ENCODE data around the gene BRD8.
"Not testable (repeated sequence)": the region's sequence is repeated elsewhere in the genome, so short reads cannot be mapped to it uniquely, and the experiment has no call there.

Gene BRD8

GRCh38 chr5:138160706-138161105 lies 17.7 kb downstream of the BRD8 start:
- DNase-seq: no peak

DNA sequence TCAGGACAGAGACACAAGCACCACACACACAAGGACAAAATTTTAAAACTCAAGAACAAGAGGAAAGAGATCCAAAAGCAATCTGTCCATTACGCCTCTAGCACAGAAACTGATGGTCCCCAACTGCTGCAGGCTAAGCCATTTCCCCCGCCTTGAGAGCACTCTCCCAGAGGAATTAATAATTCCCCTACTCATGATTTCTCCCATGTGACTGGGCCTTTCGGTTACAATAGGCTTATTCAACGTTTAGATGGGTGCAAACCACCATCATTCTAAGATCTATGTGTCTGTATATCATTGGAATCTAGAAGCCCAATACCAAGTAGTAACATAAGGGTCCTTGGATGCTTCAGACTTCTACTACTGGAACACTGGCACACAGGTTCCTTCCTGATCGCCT lies 18.8 kb downstream of the BRD8 start:
- DNase-seq: no peak

- DNase-seq: no peak
Measured at GRCh38 chr5:138157626-138158025, 20.8 kb downstream of the BRD8 start.

GRCh38 chr5:138155977-138156376 lies 22.5 kb downstream of the BRD8 start:
- not testable (repeated sequence) for DNase-seq

DNA sequence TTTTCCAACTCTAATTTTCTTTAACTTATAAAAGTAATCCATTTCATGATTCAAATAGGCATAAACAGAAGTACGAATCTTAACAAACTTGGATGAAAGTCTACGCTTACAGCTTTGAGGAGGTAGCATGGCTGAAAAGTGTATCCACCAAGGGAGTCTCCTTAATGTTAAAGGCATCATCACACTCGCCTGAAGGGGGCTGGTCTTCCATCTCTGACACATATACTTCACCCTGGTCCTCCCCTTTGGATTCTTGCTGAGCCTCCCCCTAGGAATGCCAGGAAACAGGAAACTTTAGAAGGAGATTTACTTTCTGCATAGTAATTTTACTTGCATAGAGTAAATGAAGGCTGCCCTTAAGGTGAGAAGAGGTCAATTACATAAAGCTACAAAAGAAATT lies 28.9 kb downstream of the BRD8 start:
- no peak for DNase-seq

- DNase-seq: no peak
Measured at GRCh38 chr5:138148811-138149210, 29.6 kb downstream of the BRD8 start.

- DNase-seq: not testable (repeated sequence)
Measured at GRCh38 chr5:138143578-138143977, 34.9 kb downstream of the BRD8 start.

DNA sequence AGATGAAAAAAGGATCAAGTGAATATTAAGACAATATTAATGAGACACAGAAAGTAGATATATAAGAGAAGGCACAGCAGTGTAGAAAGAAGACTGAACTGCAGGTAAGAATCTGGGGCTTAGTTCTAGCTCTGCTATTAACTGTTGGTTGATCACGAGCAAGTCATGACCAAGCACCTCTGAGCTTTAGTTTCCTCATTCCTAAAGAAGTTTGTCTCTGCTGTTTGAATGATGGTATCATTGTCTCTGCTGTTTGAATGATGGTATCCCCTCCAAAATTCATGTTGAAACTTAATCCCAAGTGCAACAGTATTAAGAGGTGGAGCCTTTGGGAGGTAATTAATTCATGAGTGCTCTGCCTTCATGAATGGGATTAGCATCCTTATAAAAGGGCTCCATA lies 36.7 kb downstream of the BRD8 start:
- no peak for DNase-seq

GRCh38 chr5:138140268-138140667 lies 38.2 kb downstream of the BRD8 start:
- no peak for DNase-seq

DNA sequence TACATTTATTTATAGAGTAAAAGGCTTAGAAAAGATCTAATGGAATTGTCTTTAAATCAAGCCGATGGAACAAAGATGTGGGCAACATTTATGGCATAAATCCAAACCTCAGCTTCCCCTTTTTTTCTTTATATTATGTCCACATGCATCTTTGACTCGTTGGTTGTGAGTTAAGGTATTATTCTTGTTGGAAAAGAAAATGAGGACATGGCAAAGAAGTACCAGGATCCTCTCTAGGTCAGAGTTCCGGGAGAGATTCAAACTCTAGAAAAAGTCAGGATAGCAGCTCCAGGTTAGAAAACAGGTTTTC lies 38.7 kb downstream of the BRD8 start:
- DNase-seq: no peak

DNA sequence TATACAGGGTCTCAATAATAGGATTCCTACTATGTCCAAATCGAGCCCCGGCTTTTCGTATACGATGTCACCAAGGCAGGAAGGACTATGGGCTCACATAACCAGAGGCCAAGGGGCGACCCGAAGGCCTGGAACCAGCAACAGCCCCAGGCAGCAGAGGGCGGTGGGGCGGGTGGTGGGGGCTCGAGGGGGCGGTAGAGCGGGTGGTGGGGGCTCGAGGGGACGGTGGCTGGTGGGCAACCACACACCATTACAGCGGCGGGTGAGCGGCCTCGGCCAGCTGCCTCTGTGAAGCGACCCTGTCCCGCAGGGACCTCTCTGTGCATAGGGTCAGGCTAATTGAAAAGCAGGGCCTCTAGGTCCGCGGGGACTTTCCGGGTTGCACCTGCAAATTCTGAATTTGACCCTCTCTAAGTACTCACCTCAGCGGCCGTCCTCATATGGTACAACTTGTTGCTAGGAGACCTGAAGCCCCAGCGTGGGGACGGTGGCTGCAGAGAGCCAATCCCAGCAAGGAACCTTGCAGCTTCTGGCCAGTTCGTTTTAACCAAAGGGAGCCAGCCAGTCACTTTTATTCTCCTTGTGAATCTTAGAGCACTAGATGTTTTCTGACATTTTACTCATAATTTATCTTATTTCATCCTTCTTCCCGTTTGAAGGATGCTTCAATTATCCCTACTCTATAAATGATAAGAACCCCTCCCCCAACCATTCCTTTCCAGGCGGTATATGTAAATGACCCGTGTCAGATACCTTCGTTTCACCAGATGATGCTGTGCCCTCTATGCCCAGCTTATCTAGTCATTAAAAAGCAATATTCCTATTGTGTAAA lies 39.3 kb downstream of the BRD8 start, which contains the start of gene NME5:
TSS of gene NME5 (minus strand) at position 480 of the 832 bp plus-strand sequence. CDS start 648 bp downstream, outside the sequence.
- DNase-seq: no peak

DNA sequence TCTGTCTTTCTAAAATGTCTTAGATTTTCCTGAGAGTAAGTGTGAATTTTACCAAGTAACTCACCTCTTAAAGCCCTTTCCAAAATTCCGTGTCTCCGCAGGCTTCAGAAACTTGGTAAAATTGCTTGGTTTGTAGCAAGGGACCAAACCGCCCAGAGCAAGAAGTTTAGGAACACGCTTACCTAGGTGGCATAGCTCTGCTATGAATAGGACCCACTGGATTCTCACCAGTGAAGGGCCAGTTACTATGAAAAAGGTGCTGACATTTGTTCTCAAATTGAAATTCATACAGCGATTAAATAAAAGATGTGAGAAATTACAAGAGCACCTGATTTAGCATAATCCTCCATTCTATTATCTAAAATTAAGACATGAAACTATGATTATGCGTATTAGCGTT lies 45.9 kb downstream of the BRD8 start:
- DNase-seq: no peak

- DNase-seq: no peak
Measured at GRCh38 chr5:138129347-138129746, 49.1 kb downstream of the BRD8 start.

- no peak for DNase-seq
Measured at GRCh38 chr5:138128334-138128733, 50.1 kb downstream of the BRD8 start.

DNA sequence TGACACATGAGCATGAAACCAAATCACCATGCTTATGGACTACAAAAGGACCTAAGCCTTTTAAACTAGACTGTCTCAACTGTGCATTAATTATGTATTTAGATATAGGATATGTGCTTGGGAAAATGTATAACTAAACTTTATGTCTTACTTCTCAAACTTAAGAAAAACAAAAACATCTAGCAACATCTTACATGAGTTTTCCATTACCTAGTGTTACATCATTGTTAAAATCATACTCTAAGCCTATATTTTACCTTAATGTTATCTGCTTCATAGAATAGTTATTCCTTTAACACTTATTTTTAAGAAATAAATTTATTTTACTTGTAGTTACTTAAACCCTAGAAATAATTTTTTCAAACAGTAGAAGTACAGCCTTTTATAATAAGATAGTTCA lies 63.2 kb downstream of the BRD8 start:
- DNase-seq: no peak

DNA sequence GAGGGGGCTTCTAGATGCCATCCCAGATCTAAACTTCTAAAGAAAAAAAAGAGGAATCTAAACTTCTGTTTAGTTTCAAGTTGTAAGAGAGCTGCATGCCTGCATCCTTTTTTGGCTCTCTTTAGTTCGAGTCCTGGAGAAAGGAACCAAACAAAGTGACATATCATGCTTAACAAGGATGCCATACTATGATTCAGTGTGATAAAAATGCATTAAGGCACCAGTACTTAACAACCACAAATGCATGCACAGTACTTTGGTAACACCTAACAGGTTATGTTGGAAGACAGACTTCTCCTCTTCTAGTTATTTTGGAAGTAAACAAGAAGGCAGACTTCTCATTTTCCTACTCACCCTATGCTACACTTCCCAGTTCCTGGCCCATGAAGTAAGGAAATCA lies 66.5 kb downstream of the BRD8 start:
- no peak for DNase-seq

DNA sequence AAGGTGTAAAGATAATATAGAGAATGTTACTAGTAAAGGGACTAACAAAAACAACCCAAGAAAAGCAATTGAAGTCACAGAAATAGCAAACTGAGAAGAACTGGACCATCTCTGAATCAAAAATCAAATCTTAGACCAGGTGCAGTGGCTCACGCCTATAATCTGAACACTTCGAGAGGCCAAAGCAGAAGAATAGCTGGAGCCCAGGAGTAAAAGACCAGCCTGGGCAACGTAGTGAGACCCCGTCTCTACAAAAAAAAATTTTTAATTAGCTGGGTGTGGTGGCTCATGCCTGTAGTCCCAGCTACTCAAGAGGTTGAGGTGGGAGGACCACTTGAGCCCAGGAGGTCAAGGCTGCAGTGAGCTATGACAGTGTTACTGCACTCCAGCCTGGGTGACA lies 67.2 kb downstream of the BRD8 start:
- no peak for DNase-seq

DNA sequence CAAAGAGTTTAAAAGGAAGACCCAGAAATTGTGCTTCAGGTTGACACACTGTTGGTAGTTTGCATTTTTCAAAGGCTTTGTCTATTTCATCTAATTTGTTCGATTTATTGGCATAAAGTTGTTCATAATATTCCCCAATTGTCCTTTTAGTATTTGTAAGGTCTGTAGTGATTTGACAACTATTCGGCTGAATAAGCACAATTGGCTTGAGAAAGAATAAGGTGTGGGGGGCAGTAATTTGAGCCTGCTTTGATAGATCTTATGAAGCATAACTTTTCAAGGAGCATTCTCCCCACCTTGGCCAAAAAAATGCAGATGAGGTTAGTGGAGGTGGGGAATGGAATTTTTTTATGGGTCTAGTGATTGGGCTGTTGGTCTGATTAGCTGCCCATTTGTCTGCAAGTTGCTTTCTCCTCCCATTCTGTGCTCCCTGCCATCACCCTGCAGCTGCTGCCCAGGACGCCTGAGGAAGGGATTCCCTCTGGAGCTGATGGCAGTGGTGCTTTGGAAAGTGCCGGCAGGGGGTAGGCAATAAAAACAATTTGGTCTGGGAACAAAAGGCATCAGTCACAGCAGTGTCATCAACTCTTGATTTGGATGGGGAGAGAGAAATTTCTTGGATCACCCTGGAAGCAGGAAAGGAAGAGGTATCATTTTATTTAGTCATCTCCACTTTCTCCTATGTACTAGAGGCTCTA lies 68.0 kb downstream of the BRD8 start:
- no peak for DNase-seq

DNA sequence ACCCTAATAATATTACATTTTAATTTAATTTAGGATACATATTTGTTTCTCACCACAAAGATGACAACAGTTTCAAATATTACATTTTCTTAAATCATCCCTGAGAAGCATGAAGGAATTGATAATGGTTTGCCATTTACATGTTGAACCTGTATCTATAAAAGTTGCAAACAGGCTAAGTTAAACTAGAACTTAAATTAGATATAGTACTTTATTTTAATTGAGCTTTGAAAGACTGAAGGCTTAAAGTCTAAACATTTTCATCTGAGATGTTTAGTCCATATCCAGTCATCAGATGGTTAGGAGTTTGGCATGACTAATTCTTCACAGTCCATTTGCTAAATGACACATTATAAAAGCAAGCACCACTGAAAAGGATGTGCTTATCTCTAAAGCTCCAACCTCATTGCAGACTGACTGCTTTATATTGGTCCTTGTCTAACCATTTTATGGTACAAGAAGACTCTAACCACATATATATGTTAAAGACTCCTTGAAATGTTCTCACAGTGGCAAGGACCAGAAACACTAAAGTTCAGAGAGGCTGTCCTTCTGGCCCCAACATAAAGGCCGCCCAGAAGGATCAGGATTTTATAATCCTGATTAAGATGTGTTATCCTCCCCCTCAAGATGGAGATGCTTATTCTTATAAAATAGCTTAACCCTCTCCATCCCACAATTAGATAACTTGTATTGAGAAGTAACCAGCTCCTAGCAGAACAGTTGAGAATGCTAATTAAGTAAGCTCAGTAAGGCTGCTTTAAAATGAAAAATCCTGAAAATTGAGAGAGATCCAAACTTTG lies 68.8 kb downstream of the BRD8 start:
- DNase-seq: no peak

DNA sequence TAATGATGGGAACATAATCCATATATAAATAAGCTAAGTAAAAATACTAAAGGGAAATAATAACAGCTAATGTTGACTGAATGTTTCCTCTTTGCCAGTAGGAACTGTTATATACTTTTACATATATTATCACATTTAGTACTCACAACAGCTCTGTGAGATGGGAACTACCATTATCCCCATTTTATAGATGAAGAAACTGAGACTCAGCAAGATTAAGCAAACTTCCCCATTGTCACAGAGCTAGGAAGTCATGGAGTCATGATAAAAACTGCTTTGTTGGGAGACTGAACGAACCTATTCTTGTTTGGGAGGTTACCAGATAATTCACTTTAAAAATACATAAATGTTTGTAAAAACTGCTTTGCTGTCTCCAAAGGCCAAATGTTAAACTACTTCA lies 71.2 kb downstream of the BRD8 start:
- DNase-seq: no peak

- no peak for DNase-seq
Measured at GRCh38 chr5:138105709-138106108, 72.7 kb downstream of the BRD8 start.

- no peak for DNase-seq
Measured at GRCh38 chr5:138103319-138103637, 75.2 kb downstream of the BRD8 start.

DNA sequence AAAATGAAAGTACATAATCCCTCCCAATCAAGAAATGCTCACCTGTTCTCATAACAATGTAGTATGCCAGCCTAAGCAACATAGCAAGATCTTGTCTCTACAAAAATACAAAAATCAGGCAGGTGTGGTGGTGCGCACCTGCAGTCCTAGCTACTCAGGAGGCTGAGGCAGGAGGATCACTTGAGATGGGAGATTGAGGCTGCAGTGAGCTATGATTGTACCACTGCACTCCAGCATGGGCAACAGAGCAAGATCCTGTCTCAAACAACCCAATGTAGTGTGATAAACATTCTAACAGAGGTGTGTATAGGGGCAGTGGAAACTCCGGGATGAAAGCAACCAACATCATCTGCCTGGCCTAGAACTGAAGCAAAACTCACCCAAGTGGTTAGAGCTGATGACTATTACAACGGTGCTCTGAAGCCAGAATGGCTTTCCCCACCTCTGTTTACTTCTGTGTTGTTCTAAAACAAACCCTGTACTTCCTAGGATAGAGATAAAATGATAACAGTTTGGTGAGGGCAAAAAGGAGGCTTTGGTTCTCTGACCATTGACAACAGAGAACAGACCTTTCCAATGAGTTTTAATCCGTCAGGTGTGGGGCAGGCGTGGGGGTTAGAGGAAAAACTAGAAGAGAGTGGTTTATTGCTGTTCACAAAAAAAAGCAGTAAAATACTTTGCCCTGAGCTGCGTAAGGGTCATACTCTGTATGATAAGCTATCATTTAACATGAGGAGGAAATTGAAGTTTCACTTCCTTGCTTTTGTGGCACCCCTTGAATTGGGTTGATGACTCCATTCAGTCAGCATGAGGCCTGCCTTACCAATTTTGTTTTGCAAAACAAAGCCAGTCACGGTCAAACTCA lies 75.7 kb downstream of the BRD8 start:
- DNase-seq: no peak
